Kidney (tissue), 14 donors: ENCODE measurements around the gene SLC51A. TPM values are rescaled to one million over a fixed set of nuclear protein-coding genes. Genes with fewer than 3 reads are reported as not detected.

Source experiments
- DNase-seq, 5 donors: peaks; one replicate each; pipeline ENCODE4 v3.0.0-alpha.2; 2013 to 2020
- FAIRE-seq: peaks from 2 replicates; lab custom pipeline; 2012; peaks lifted over from hg19 to GRCh38; lab: Jason Lieb, UNC
- H3K27ac ChIP-seq, 2 donors: one replicate each; pipeline ENCODE4 v1.7.0; 2013; ENCODE audit warnings: low read depth in 2 of 2, low read length in 2 of 2, inconsistent platforms in 1 of 2
- H3K27me3 ChIP-seq: one replicate; pipeline ENCODE4 v1.7.1; 2013; ENCODE audit warnings: low read length, inconsistent platforms; ENCODE audit not compliant: control insufficient read depth, insufficient read depth
- H3K36me3 ChIP-seq, 3 donors: one replicate each; pipeline versions ENCODE4 v1.7.0 to v1.7.1; 2013; ENCODE audit warnings: low read length in 3 of 3, control low read depth in 1 of 3, inconsistent platforms in 1 of 3; ENCODE audit not compliant: insufficient read depth in 3 of 3, control insufficient read depth in 2 of 3
- H3K4me1 ChIP-seq, 3 donors: one replicate each; pipeline versions ENCODE4 v1.7.0 to v1.7.1; 2013; ENCODE audit warnings: low read length in 3 of 3, inconsistent platforms in 1 of 3, low read depth in 1 of 3; ENCODE audit not compliant: control insufficient read depth in 2 of 3, insufficient read depth in 2 of 3
- H3K4me3 ChIP-seq, 3 donors: one replicate each; pipeline versions ENCODE4 v1.7.0 to v1.8.1; 2013; ENCODE audit warnings: low read length in 3 of 3, control low read depth in 1 of 3, inconsistent platforms in 1 of 3
- H3K9ac ChIP-seq, 3 donors: one replicate each; pipeline versions ENCODE4 v1.7.0 to v1.7.1; 2013; ENCODE audit warnings: low read length in 3 of 3, control low read depth in 1 of 3, inconsistent platforms in 1 of 3
- H3K9me3 ChIP-seq, 3 donors: one replicate each; pipeline versions ENCODE4 v1.7.0 to v1.7.1; 2013; ENCODE audit warnings: low read length in 3 of 3, control low read depth in 1 of 3, inconsistent platforms in 1 of 3; ENCODE audit not compliant: control insufficient read depth in 2 of 3, insufficient read depth in 1 of 3
- CTCF ChIP-seq: IDR thresholded peaks from 3 replicates; pipeline ENCODE4 v1.5.1; 2012; ENCODE audit warnings: mild to moderate bottlenecking, moderate library complexity, borderline replicate concordance; ENCODE audit not compliant: insufficient read depth; ENCODE audit errors: extremely low read depth
- intact Hi-C: fragments of 100-400 bp; cut with DNase I; formaldehyde crosslinking; loops from one replicate; pipeline ENCODE4 v1.11.1; 2022
- polyA plus RNA-seq: library from polyadenylated mRNA; stranded (reverse); fragments of 350-450 nt; fragmentation: Illumina TruSeq; extraction: RNeasy Lipid Tissue Mini Kit (QIAGEN cat#74804); gene quantifications from one replicate; pipeline ENCODE4 v1.2.3, GENCODE V29; 2014; ENCODE audit warnings: low read depth, low replicate concordance; ENCODE audit not compliant: insufficient read depth
- total RNA-seq: library from RNA; stranded (reverse); fragmentation: NEBNext Ultra II Directional; extraction: Animal tissue kit (Norgen Biotek cat#: 25700); gene quantifications from one replicate; pipeline ENCODE4 v1.2.1, GENCODE V29; 2021
- donor health status: control.
- donor health status: control.
- donor health status: control.
- donor health status: control.
- donor health status: control.
- donor health status: DM: yes; HTN: yes; CAD: no.
- donor health status: Normal renal cell carcinoma (clear cell type).

SLC51A gene
- total and polyA plus RNA-seq, 2 donors from 2014 or later: 0.98 to 6.5 TPM

GRCh38 chr3:196193736-196194541 is 22.4 kb upstream of the SLC51A start:
- intact Hi-C loops: no loop called here
- Histone ChIP-seq H3K4me3 (no peak overlapping the region), H3K9ac (no peak overlapping the region), H3K36me3 (no peaks in the 10 kb centered on the region), H3K27me3 (no peaks in the 10 kb centered on the region), H3K27ac (no peak overlapping the region), H3K9me3 (no peaks in the 10 kb centered on the region), H3K4me1 (peaks cover 0 to 6% (median 0%) of the 10 kb centered on the region in 3 donors)
- peak in 1 of 5 donors; percentile 79 for DNase-seq
- TF ChIP-seq CTCF: no peak
- FAIRE-seq: no peak

- Histone ChIP-seq H3K36me3 (no peaks in the 10 kb centered on the region), H3K4me1 (peaks cover 0 to 6% (median 0%) of the 10 kb centered on the region in 3 donors), H3K9me3 (no peaks in the 10 kb centered on the region), H3K27ac (no peak overlapping the region), H3K9ac (no peak overlapping the region), H3K27me3 (no peaks in the 10 kb centered on the region), H3K4me3 (no peak overlapping the region)
- DNase-seq (peak in 1 of 5 donors; percentile 67), FAIRE-seq (no peak)
- no peak for TF ChIP-seq CTCF
- intact Hi-C loops: no loop called here
These were observed 21.8 kb upstream of the SLC51A start for GRCh38 chr3:196194542-196194915.

GRCh38 chr3:196195664-196196265 is 20.6 kb upstream of the SLC51A start:
- TF ChIP-seq CTCF: no peak
- no peak overlapping the region for H3K27ac ChIP-seq

More at GRCh38 chr3:196195664-196196265, 20.6 kb upstream of the SLC51A start:
- no peaks in the 10 kb centered on the region for H3K27me3 ChIP-seq
- peak in 1 of 5 donors; percentile 71 for DNase-seq
- no peak overlapping the region for H3K9ac ChIP-seq
- FAIRE-seq: no peak
- no peak overlapping the region for H3K4me3 ChIP-seq
- H3K9me3 ChIP-seq: no peaks in the 10 kb centered on the region
- intact Hi-C loops: no loop called here
- H3K4me1 ChIP-seq: peaks cover 0 to 6% (median 0%) of the 10 kb centered on the region in 3 donors
- no peaks in the 10 kb centered on the region for H3K36me3 ChIP-seq
